NCI-H2227 treated with DMSO at 0.1 percent for 48 hours (cell line): ENCODE measurements around the gene PRUNE1.

Experiments
- DNase-seq: peaks from one replicate; lab custom pipeline; 2025; lab: John Stamatoyannopoulos, UW

PRUNE1 gene

GRCh38 chr1:151050051-151050688 is 41.9 kb downstream of the PRUNE1 start:
- no peak for DNase-seq

GRCh38 chr1:151051356-151052009 is 43.2 kb downstream of the PRUNE1 start:
- DNase-seq = no peak

GRCh38 chr1:151054971-151055547 is 46.8 kb downstream of the PRUNE1 start:
- no peak for DNase-seq

GRCh38 chr1:151055581-151055980 is 47.3 kb downstream of the PRUNE1 start:
- no peak for DNase-seq

GRCh38 chr1:151056149-151056548 is 47.9 kb downstream of the PRUNE1 start:
- DNase-seq = no peak

- no peak for DNase-seq
Measured at GRCh38 chr1:151058692-151059091, 50.4 kb downstream of the PRUNE1 start.

- DNase-seq = peak; percentile 83
Measured at GRCh38 chr1:151059109-151060006, 51.1 kb downstream of the PRUNE1 start, which contains the start of gene CDC42SE1. CDC42SE1 (minus strand) TSS chr1:151059622; CDS start chr1:151055730, 3,892 bp downstream.

GRCh38 chr1:151060007-151060656 is 51.9 kb downstream of the PRUNE1 start, which contains the start of gene MLLT11:
MLLT11 (plus strand) TSS chr1:151060397; CDS start chr1:151067225, 6,828 bp downstream.
- DNase-seq = peak; percentile 89

GRCh38 chr1:151060657-151061421 is 52.6 kb downstream of the PRUNE1 start:
- DNase-seq = peak; percentile 64

- no peak for DNase-seq
Measured at GRCh38 chr1:151061704-151062103, 53.5 kb downstream of the PRUNE1 start.

- no peak for DNase-seq
Measured at GRCh38 chr1:151062741-151063371, 54.6 kb downstream of the PRUNE1 start.

GRCh38 chr1:151065089-151065645 is 56.9 kb downstream of the PRUNE1 start:
- no peak for DNase-seq

GRCh38 chr1:151067185-151067584 is 58.9 kb downstream of the PRUNE1 start:
- DNase-seq = no peak

GRCh38 chr1:151069103-151069486 is 60.8 kb downstream of the PRUNE1 start:
- DNase-seq = no peak

- peak; percentile 79 for DNase-seq
Measured at GRCh38 chr1:151070474-151071276, 62.4 kb downstream of the PRUNE1 start, which contains the start of gene GABPB2. GABPB2 (plus strand) TSS chr1:151070761; CDS start chr1:151088190, 17,429 bp downstream.

- DNase-seq = no peak
Measured at GRCh38 chr1:151072224-151072623, 64.0 kb downstream of the PRUNE1 start.
